Neural progenitor cell (in vitro differentiated cells): ENCODE results near the gene ZBTB4. TPM values are rescaled to one million over a fixed set of nuclear protein-coding genes. Genes with fewer than 3 reads are reported as not detected.
A peak's percentile ranks its signal among the peaks of the same experiment; 100 is the strongest.

Experiments
- DNase-seq: peaks from one replicate; pipeline ENCODE4 v3.0.0-alpha.2; 2016; ENCODE audit warnings: low spot score
- H2AFZ ChIP-seq: fragments of 200-600 bp; sonication (generic); replicated peaks from 2 replicates; pipeline ENCODE4 v1.6.1; 2016; ENCODE audit warnings: antibody characterized with exemption
- H3F3A ChIP-seq: fragments of 200-600 bp; sonication (generic); 2 replicates; pipeline ENCODE4 v1.6.1; 2016; ENCODE audit warnings: antibody characterized with exemption, low read depth
- H3K27ac ChIP-seq: fragments of 200-600 bp; sonication (generic); 2 replicates; pipeline ENCODE4 v1.5.1; 2016; ENCODE audit warnings: mild to moderate bottlenecking
- H3K27me3 ChIP-seq: fragments of 200-600 bp; sonication (generic); 2 replicates; pipeline ENCODE4 v1.6.1; 2016; ENCODE audit warnings: mild to moderate bottlenecking, moderate library complexity
- H3K36me3 ChIP-seq: fragments of 200-600 bp; sonication (generic); 2 replicates; pipeline ENCODE4 v1.5.1; 2016
- H3K4me1 ChIP-seq: fragments of 200-600 bp; sonication (generic); 2 replicates; pipeline ENCODE4 v1.6.1; 2016; ENCODE audit warnings: mixed run types
- H3K4me2 ChIP-seq: fragments of 200-600 bp; sonication (generic); 2 replicates; pipeline ENCODE4 v1.6.1; 2016
- H3K4me3 ChIP-seq: fragments of 200-600 bp; sonication (generic); 2 replicates; pipeline ENCODE4 v1.5.1; 2016
- H3K79me2 ChIP-seq: fragments of 200-600 bp; sonication (generic); 2 replicates; pipeline ENCODE4 v1.6.1; 2016; ENCODE audit warnings: low read depth
- H3K9ac ChIP-seq: fragments of 200-600 bp; sonication (generic); 2 replicates; pipeline ENCODE4 v1.6.1; 2016
- H3K9me3 ChIP-seq: fragments of 200-600 bp; sonication (generic); 2 replicates; pipeline ENCODE4 v1.5.1; 2016; ENCODE audit warnings: low read depth
- H4K20me1 ChIP-seq: fragments of 200-600 bp; sonication (generic); 2 replicates; pipeline ENCODE4 v1.6.1; 2016; ENCODE audit warnings: low read depth
- H3K27ac Mint-ChIP-seq: 3 replicates; pipeline ENCODE4 v1.8.0; 2021; ENCODE audit warnings: mixed read lengths
- H3K27me3 Mint-ChIP-seq: 2 replicates; pipeline ENCODE4 v1.8.0; 2022; ENCODE audit warnings: low read depth, mild to moderate bottlenecking, inconsistent platforms, moderate library complexity, mixed read lengths; ENCODE audit not compliant: insufficient read depth
- H3K36me3 Mint-ChIP-seq: 3 replicates; pipeline ENCODE4 v1.8.0; 2021; ENCODE audit warnings: mixed read lengths
- H3K4me1 Mint-ChIP-seq: 3 replicates; pipeline ENCODE4 v1.8.0; 2021; ENCODE audit warnings: mixed read lengths
- H3K4me3 Mint-ChIP-seq: 3 replicates; pipeline ENCODE4 v1.8.0; 2021; ENCODE audit warnings: mild to moderate bottlenecking, moderate library complexity, mixed read lengths
- H3K9me3 Mint-ChIP-seq: 3 replicates; pipeline ENCODE4 v1.8.0; 2020; ENCODE audit warnings: mixed read lengths
- CTCF ChIP-seq: fragments of 200-600 bp; sonication (generic); IDR thresholded peaks from 2 replicates; pipeline ENCODE4 v1.5.1; 2017; ENCODE audit warnings: antibody characterized with exemption, mild to moderate bottlenecking
- EZH2 ChIP-seq: fragments of 200-600 bp; sonication (generic); IDR thresholded peaks from 2 replicates; pipeline ENCODE4 v1.6.1; 2017; ENCODE audit warnings: antibody characterized with exemption, mild to moderate bottlenecking, moderate library complexity
- EZH2phosphoT487 ChIP-seq: fragments of 200-600 bp; sonication (generic); IDR thresholded peaks from 2 replicates; pipeline ENCODE4 v1.6.1; 2017; ENCODE audit warnings: antibody characterized with exemption
- total RNA-seq: library from RNA; depleted of rRNA; stranded (reverse); fragments of >200 nt; gene quantifications from 2 replicates; pipeline ENCODE4 v1.2.3, GENCODE V29; 2015; ENCODE audit warnings: low replicate concordance

The ZBTB4 gene
- total RNA-seq, 1 donor from 2014 or later = 5.4 TPM

GRCh38 chr17:7466639-7467341 is 12.6 kb downstream of the ZBTB4 start:
- Histone ChIP-seq H3K36me3 (no peaks in the 10 kb centered on the region), H4K20me1 (peaks cover 22% of the 10 kb centered on the region), H3F3A (no peaks in the 10 kb centered on the region), H2AFZ (no peak overlapping the region), H3K4me3 (no peak overlapping the region), H3K27me3 (no peaks in the 10 kb centered on the region), H3K9me3 (no peaks in the 10 kb centered on the region), H3K4me2 (no peak overlapping the region), H3K4me1 (peaks cover under 1% of the 10 kb centered on the region), H3K9ac (no peak overlapping the region), H3K79me2 (peaks cover 5% of the 10 kb centered on the region), H3K27ac (no peak overlapping the region)
- DNase-seq = no peak
- Mint-ChIP-seq H3K4me1 (peaks cover 25% of the 10 kb centered on the region), H3K36me3 (peaks cover 6% of the 10 kb centered on the region), H3K27me3 (peaks cover 8% of the 10 kb centered on the region), H3K9me3 (no peaks in the 10 kb centered on the region), H3K4me3 (no peak overlapping the region), H3K27ac (peak overlapping the region; percentile 46)
- TF ChIP-seq EZH2 (no peak), CTCF (no peak), EZH2phosphoT487 (no peak)

DNA sequence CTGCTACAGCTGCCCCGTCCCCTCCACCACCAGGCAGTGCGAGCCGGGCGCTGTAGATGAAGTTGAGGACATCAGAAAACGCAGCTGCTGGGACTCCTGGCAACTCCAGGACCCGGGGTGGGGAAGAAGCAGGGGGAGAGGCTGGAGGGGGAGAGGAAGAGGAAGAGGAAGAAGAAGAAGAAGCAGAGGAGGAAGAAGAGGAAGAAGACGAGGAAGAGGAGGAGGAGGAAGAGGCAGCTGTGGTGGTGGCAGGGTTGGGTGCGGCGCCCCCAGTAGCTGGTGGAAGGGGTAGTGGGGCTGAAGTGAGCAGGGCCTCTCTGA is 13.2 kb downstream of the ZBTB4 start:
- no peak overlapping the region for H2AFZ ChIP-seq
- no peaks in the 10 kb centered on the region for H3K36me3 ChIP-seq
- H4K20me1 ChIP-seq = peaks cover 21% of the 10 kb centered on the region
- H3K27me3 ChIP-seq = no peaks in the 10 kb centered on the region
- Mint-ChIP-seq H3K27me3 (peaks cover 9% of the 10 kb centered on the region), H3K9me3 (no peaks in the 10 kb centered on the region), H3K27ac (no peak overlapping the region), H3K4me1 (peaks cover 28% of the 10 kb centered on the region), H3K36me3 (peaks cover 9% of the 10 kb centered on the region), H3K4me3 (no peak overlapping the region)
- H3K27ac ChIP-seq = no peak overlapping the region
- H3K9ac ChIP-seq = no peak overlapping the region
- no peak overlapping the region for H3K4me3 ChIP-seq
- peaks cover 4% of the 10 kb centered on the region for H3F3A ChIP-seq
- H3K9me3 ChIP-seq = no peaks in the 10 kb centered on the region
- TF ChIP-seq EZH2 (no peak), EZH2phosphoT487 (no peak), CTCF (no peak)
- DNase-seq = no peak
- peaks cover 4% of the 10 kb centered on the region for H3K79me2 ChIP-seq
- H3K4me2 ChIP-seq = no peak overlapping the region
- peaks cover 6% of the 10 kb centered on the region for H3K4me1 ChIP-seq

DNA sequence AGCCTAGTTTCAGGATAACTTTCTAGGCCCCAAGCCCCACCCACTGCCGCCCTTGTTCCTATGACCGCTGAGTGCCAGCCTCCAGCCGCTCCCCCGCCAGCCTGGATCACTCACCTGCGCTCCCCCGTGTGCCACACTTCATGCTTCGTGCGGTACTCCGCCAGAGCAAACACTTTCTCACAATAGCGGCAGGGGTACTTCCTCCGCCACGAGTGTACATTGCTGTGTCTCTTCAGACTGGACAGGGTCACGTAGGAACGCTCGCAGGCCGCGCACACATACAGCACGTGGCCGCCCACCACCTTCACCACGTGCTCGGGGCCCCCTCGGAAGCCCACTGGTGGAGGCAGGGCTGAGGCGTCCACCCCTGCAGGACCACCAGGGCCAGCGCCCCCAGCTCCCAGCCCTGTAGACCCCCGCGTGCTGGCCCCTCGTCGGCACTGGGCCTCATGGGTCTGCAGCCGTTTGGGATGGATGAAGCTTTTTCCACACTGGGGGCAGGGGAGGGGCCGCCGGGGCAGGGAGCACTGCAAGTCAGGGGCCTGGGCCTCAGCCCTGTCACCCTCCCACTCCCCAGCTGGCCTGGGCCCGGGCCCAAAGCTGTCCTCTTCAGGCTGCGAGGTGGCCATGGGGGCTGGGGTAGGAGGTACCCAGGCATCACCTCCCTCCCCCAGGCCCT is 13.7 kb downstream of the ZBTB4 start:
- H3K4me1 Mint-ChIP-seq = peaks cover 30% of the 10 kb centered on the region
- H3K9me3 ChIP-seq = no peaks in the 10 kb centered on the region
- peaks cover 12% of the 10 kb centered on the region for H3K36me3 Mint-ChIP-seq
- no peak overlapping the region for H3K9ac ChIP-seq
- H3K79me2 ChIP-seq = no peaks in the 10 kb centered on the region
- H3K27me3 Mint-ChIP-seq = peaks cover 13% of the 10 kb centered on the region
- H3K4me1 ChIP-seq = peaks cover 10% of the 10 kb centered on the region
- no peak for DNase-seq
- no peaks in the 10 kb centered on the region for H3K27me3 ChIP-seq
- no peaks in the 10 kb centered on the region for H3K36me3 ChIP-seq
- H3K27ac ChIP-seq = no peak overlapping the region
- peaks cover 24% of the 10 kb centered on the region for H4K20me1 ChIP-seq
- no peak for TF ChIP-seq EZH2
- no peak for TF ChIP-seq CTCF
- TF ChIP-seq EZH2phosphoT487 = no peak
- H3K4me2 ChIP-seq = no peak overlapping the region
- peak overlapping the region; percentile 50 for H3K27ac Mint-ChIP-seq
- no peak overlapping the region for H2AFZ ChIP-seq
- H3K4me3 ChIP-seq = no peak overlapping the region
- no peaks in the 10 kb centered on the region for H3K9me3 Mint-ChIP-seq
- no peak overlapping the region for H3K4me3 Mint-ChIP-seq
- H3F3A ChIP-seq = peaks cover 8% of the 10 kb centered on the region
